ENCODE results near the gene ABL2.

ABL2 gene

GRCh38 chr1:179079113-179079761 is 150.2 kb downstream of the ABL2 start:
- DNase-seq (ENCODE audit: low read depth): no peak
- H3K4me3 ChIP-seq (ENCODE audit: low read length): no peak overlapping the region
- TF ChIP-seq CTCF (conservative IDR thresholded peaks at IDR 0.05; ENCODE audit: low read depth, low read length): peak; percentile 72

GRCh38 chr1:179077396-179077795 is 152.1 kb downstream of the ABL2 start:
- no peak overlapping the region for H3K4me3 ChIP-seq (ENCODE audit: low read length)
- TF ChIP-seq CTCF (conservative IDR thresholded peaks at IDR 0.05; ENCODE audit: low read depth, low read length): no peak
- DNase-seq (ENCODE audit: low read depth): no peak

- DNase-seq (ENCODE audit: low read depth): no peak
- H3K4me3 ChIP-seq (ENCODE audit: low read length): no peak overlapping the region
- TF ChIP-seq CTCF (conservative IDR thresholded peaks at IDR 0.05; ENCODE audit: low read depth, low read length): no peak
Observed at GRCh38 chr1:179066471-179066870, 163.0 kb downstream of the ABL2 start.

- TF ChIP-seq CTCF (conservative IDR thresholded peaks at IDR 0.05; ENCODE audit: low read depth, low read length): no peak
- DNase-seq (ENCODE audit: low read depth): no peak
- no peak overlapping the region for H3K4me3 ChIP-seq (ENCODE audit: low read length)
Observed at GRCh38 chr1:179061360-179062282, 167.9 kb downstream of the ABL2 start.

GRCh38 chr1:179058487-179059483 is 170.7 kb downstream of the ABL2 start:
- no peak for DNase-seq (ENCODE audit: low read depth)
- no peak overlapping the region for H3K4me3 ChIP-seq (ENCODE audit: low read length)
- TF ChIP-seq CTCF (conservative IDR thresholded peaks at IDR 0.05; ENCODE audit: low read depth, low read length): no peak

GRCh38 chr1:179055937-179056336 is 173.5 kb downstream of the ABL2 start:
- TF ChIP-seq CTCF (conservative IDR thresholded peaks at IDR 0.05; ENCODE audit: low read depth, low read length): no peak
- H3K4me3 ChIP-seq (ENCODE audit: low read length): no peak overlapping the region
- no peak for DNase-seq (ENCODE audit: low read depth)
